H1 (cell line): ENCODE data around the gene RAB29. TPM values are rescaled to one million over a fixed set of nuclear protein-coding genes. Genes with fewer than 3 reads are reported as not detected.

Experiments
- CTCF ChIA-PET: fragments of 300-600 bp; sonication (Branson Sonifier 250); formaldehyde crosslinking; loops from one replicate; lab custom pipeline; 2021; ENCODE audit not compliant: partially characterized antibody; lab: Charles Lee
- POLR2A ChIA-PET: fragments of 300-600 bp; sonication (Branson Sonifier 250); formaldehyde crosslinking; loops from one replicate; lab custom pipeline; 2021; ENCODE audit warnings: inconsistent platforms; ENCODE audit not compliant: partially characterized antibody; lab: Charles Lee
- DNase-seq, 2 experiments: peaks; one replicate each; pipeline versions ENCODE4 v3.0.0 to v3.0.0-alpha.2; 2010 to 2022; ENCODE audit warnings: low spot score in 2 of 2, low read depth in 1 of 2, mixed read lengths in 1 of 2
- FAIRE-seq: peaks from 2 replicates; lab custom pipeline; 2011; peaks lifted over from hg19 to GRCh38; lab: Jason Lieb, UNC
- H2AFZ ChIP-seq: 2 replicates; pipeline ENCODE4 v1.8.1; 2012; ENCODE audit warnings: low read length, inconsistent platforms
- H2AK5ac ChIP-seq: 2 replicates; pipeline ENCODE4 v1.6.1; 2013; ENCODE audit warnings: low read depth, low read length
- H2BK120ac ChIP-seq: replicated peaks from 2 replicates; pipeline ENCODE3; 2013; ENCODE audit warnings: low read depth, low read length, inconsistent platforms
- H2BK12ac ChIP-seq: 2 replicates; pipeline ENCODE4 v1.6.1; 2013; ENCODE audit warnings: low read depth, low read length
- H2BK15ac ChIP-seq: 2 replicates; pipeline ENCODE4 v1.6.1; 2013; ENCODE audit warnings: low read length
- H2BK20ac ChIP-seq: 2 replicates; pipeline ENCODE4 v1.6.1; 2013; ENCODE audit warnings: low read length
- H2BK5ac ChIP-seq: 2 replicates; pipeline ENCODE4 v1.6.1; 2013; ENCODE audit warnings: low read depth, low read length
- H3K14ac ChIP-seq: 2 replicates; pipeline ENCODE4 v1.6.1; 2013; ENCODE audit warnings: inconsistent platforms; ENCODE audit not compliant: insufficient read length
- H3K18ac ChIP-seq: 2 replicates; pipeline ENCODE4 v1.6.1; 2013; ENCODE audit warnings: low read length; ENCODE audit errors: extremely low read depth
- H3K23ac ChIP-seq: 2 replicates; pipeline ENCODE4 v1.6.1; 2013; ENCODE audit warnings: inconsistent platforms; ENCODE audit not compliant: insufficient read length
- H3K23me2 ChIP-seq: 2 replicates; pipeline ENCODE4 v1.6.1; 2013; ENCODE audit warnings: low read depth, low read length
- H3K27ac ChIP-seq: 2 replicates; pipeline ENCODE4 v1.6.1; 2011; ENCODE audit warnings: low read depth, low read length, inconsistent platforms
- H3K27me3 ChIP-seq, 4 experiments: replicated peaks in 1 of 4; 1 replicate in 1 of 4; 2 replicates in 3 of 4; pipeline versions ENCODE4 v1.6.1 to v1.8.1; 2011 to 2013; ENCODE audit warnings: low read length in 3 of 4, mild to moderate bottlenecking in 3 of 4, inconsistent platforms in 2 of 4, mixed read lengths in 2 of 4, moderate library complexity in 1 of 4; ENCODE audit not compliant: control insufficient read depth in 3 of 4, insufficient read depth in 3 of 4; ENCODE audit errors: extremely low read depth in 1 of 4
- H3K36me3 ChIP-seq, 4 experiments: 2 replicates each; pipeline versions ENCODE4 v1.6.1 to v1.8.1; 2011 to 2013; ENCODE audit warnings: mild to moderate bottlenecking in 4 of 4, low read length in 3 of 4, moderate library complexity in 2 of 4, control low read depth in 1 of 4, inconsistent platforms in 1 of 4; ENCODE audit not compliant: insufficient read depth in 4 of 4, control insufficient read depth in 2 of 4
- H3K4ac ChIP-seq: replicated peaks from 2 replicates; pipeline ENCODE3; 2013; ENCODE audit warnings: low read length, low read depth, mixed read lengths, inconsistent platforms; ENCODE audit not compliant: insufficient read length
- H3K4me1 ChIP-seq, 4 experiments: replicated peaks in 1 of 4; 1 replicate in 1 of 4; 2 replicates in 3 of 4; pipeline versions ENCODE4 v1.6.1 to v1.8.1; 2011 to 2013; ENCODE audit warnings: low read length in 3 of 4, inconsistent platforms in 2 of 4, mixed read lengths in 1 of 4; ENCODE audit not compliant: insufficient read depth in 4 of 4, control insufficient read depth in 3 of 4
- H3K4me2 ChIP-seq, 2 experiments: 2 replicates each; pipeline versions ENCODE4 v1.6.1 to v1.8.1; 2011 to 2013; ENCODE audit warnings: low read depth in 2 of 2, low read length in 2 of 2, control low read depth in 1 of 2, inconsistent platforms in 1 of 2, mild to moderate bottlenecking in 1 of 2; ENCODE audit not compliant: insufficient read depth in 1 of 2
- H3K4me3 ChIP-seq, 4 experiments: fragments of 200-600, 300-600 bp in 1 of 4; sonication (generic), shearing (Covaris generic), sonication (Bioruptor Twin) in 1 of 4; 2 replicates each; pipeline versions ENCODE4 v1.5.1 to v1.8.1; 2011 to 2016; ENCODE audit warnings: low read length in 4 of 4, low read depth in 3 of 4, control low read depth in 2 of 4, inconsistent platforms in 2 of 4, mild to moderate bottlenecking in 2 of 4, mixed read lengths in 1 of 4, moderate library complexity in 1 of 4; ENCODE audit not compliant: insufficient read depth in 2 of 4; ENCODE audit errors: extremely low read depth in 1 of 4
- H3K56ac ChIP-seq: replicated peaks from 2 replicates; pipeline ENCODE3; 2013; ENCODE audit warnings: low read depth, mild to moderate bottlenecking, mixed read lengths, low read length, inconsistent platforms; ENCODE audit not compliant: insufficient read length
- H3K79me1 ChIP-seq: 2 replicates; pipeline ENCODE4 v1.6.1; 2013; ENCODE audit warnings: low read depth, low read length, control low read depth
- H3K79me2 ChIP-seq, 2 experiments: 2 replicates each; pipeline versions ENCODE4 v1.6.1 to v1.8.1; 2012 to 2013; ENCODE audit warnings: low read length in 2 of 2, mild to moderate bottlenecking in 2 of 2, inconsistent platforms in 1 of 2; ENCODE audit not compliant: insufficient read depth in 2 of 2, control insufficient read depth in 1 of 2
- H3K9ac ChIP-seq, 4 experiments: replicated peaks in 1 of 4; 1 replicate in 1 of 4; 2 replicates in 3 of 4; pipeline versions ENCODE4 v1.6.1 to v1.8.1; 2011 to 2013; ENCODE audit warnings: low read depth in 3 of 4, low read length in 3 of 4, control low read depth in 2 of 4, mild to moderate bottlenecking in 2 of 4, moderate library complexity in 2 of 4, inconsistent platforms in 1 of 4; ENCODE audit errors: extremely low read depth in 1 of 4
- H3K9me3 ChIP-seq, 2 experiments: 2 replicates each; pipeline versions ENCODE4 v1.6.1 to v1.8.1; 2012 to 2013; ENCODE audit warnings: mild to moderate bottlenecking in 2 of 2, moderate library complexity in 2 of 2, control low read depth in 1 of 2, inconsistent platforms in 1 of 2, low read depth in 1 of 2, low read length in 1 of 2, mixed read lengths in 1 of 2; ENCODE audit not compliant: insufficient read depth in 2 of 2
- H4K20me1 ChIP-seq, 2 experiments: replicated peaks in 1 of 2; 2 replicates each; pipeline versions ENCODE3 to v1.8.1; 2011 to 2013; ENCODE audit warnings: inconsistent platforms in 2 of 2, low read length in 2 of 2, mild to moderate bottlenecking in 1 of 2; ENCODE audit not compliant: insufficient read depth in 2 of 2, control insufficient read depth in 1 of 2
- H4K5ac ChIP-seq: 2 replicates; pipeline ENCODE4 v1.6.1; 2013; ENCODE audit warnings: low read length, low read depth, mixed read lengths, inconsistent platforms; ENCODE audit not compliant: insufficient read length
- H4K8ac ChIP-seq: 2 replicates; pipeline ENCODE4 v1.8.0; 2013; ENCODE audit warnings: mild to moderate bottlenecking, moderate library complexity, low read length, inconsistent platforms; ENCODE audit not compliant: insufficient read depth; ENCODE audit errors: extremely low read depth
- H4K91ac ChIP-seq: replicated peaks from 2 replicates; pipeline ENCODE3; 2013; ENCODE audit warnings: low read length, mixed read lengths, inconsistent platforms; ENCODE audit not compliant: insufficient read length
- CEBPB ChIP-seq: IDR thresholded peaks from 2 replicates; pipeline ENCODE4 v1.6.1; 2012; ENCODE audit warnings: low read depth, low read length
- EZH2 ChIP-seq: fragments of 200-600 bp; sonication (generic); IDR thresholded peaks from 2 replicates; pipeline ENCODE4 v1.7.1; 2012; ENCODE audit warnings: low read depth, mild to moderate bottlenecking, moderate library complexity, low read length, inconsistent platforms; ENCODE audit not compliant: severe bottlenecking
- FOSL1 ChIP-seq: IDR thresholded peaks from 2 replicates; pipeline ENCODE4 v1.6.1; 2011; ENCODE audit warnings: mild to moderate bottlenecking, low read depth, low read length, moderate library complexity; ENCODE audit not compliant: insufficient read depth
- MAX ChIP-seq: IDR thresholded peaks from 2 replicates; pipeline ENCODE4 v1.6.1; 2012; ENCODE audit warnings: inconsistent platforms
- RAD21 ChIP-seq, 2 experiments: IDR thresholded peaks in 1 of 2; conservative IDR thresholded peaks in 1 of 2; 2 replicates each; pipeline ENCODE4 v1.6.1; 2011; ENCODE audit warnings: low read depth in 2 of 2, low read length in 2 of 2, improper control_type of control experiment in 1 of 2, inconsistent platforms in 1 of 2, mild to moderate bottlenecking in 1 of 2, moderate library complexity in 1 of 2
- SIN3A ChIP-seq, 2 experiments: IDR thresholded peaks in 1 of 2; conservative IDR thresholded peaks in 1 of 2; 2 replicates each; pipeline ENCODE4 v1.6.1; 2011 to 2012; ENCODE audit warnings: low read length in 2 of 2, improper control_type of control experiment in 1 of 2, low read depth in 1 of 2, mild to moderate bottlenecking in 1 of 2
- SIX5 ChIP-seq: IDR thresholded peaks from 2 replicates; pipeline ENCODE4 v1.6.1; 2011; ENCODE audit warnings: mild to moderate bottlenecking, low read depth, low read length
- TAF7 ChIP-seq: optimal IDR thresholded peaks from 2 replicates; pipeline ENCODE3; 2011; ENCODE audit warnings: low read depth, mild to moderate bottlenecking, inconsistent platforms, low read length, moderate library complexity, borderline replicate concordance
- TBP ChIP-seq: IDR thresholded peaks from 2 replicates; pipeline ENCODE4 v1.6.1; 2011; ENCODE audit warnings: low read depth, low read length, improper control_type of control experiment
- TCF12 ChIP-seq: IDR thresholded peaks from 2 replicates; pipeline ENCODE4 v1.6.1; 2011; ENCODE audit warnings: low read depth, mild to moderate bottlenecking, low read length
- YY1 ChIP-seq: IDR thresholded peaks from 2 replicates; pipeline ENCODE4 v1.6.1; 2011; ENCODE audit warnings: low read depth, mild to moderate bottlenecking, low read length
- WGBS, 2 experiments: shearing (Covaris generic) in 1 of 2; methylation state at CpG; one replicate each; pipeline versions ENCODE4 v1.1.6 to v1.1.7; 2013 to 2015; ENCODE audit warnings: low lambda C conversion rate in 2 of 2, mixed read lengths in 2 of 2, inconsistent platforms in 1 of 2, low coverage in 1 of 2, missing lambda C conversion rate in 1 of 2; ENCODE audit not compliant: insufficient replicate concordance in 2 of 2, insufficient coverage in 1 of 2, insufficient read length in 1 of 2; ENCODE audit errors: extremely low coverage in 1 of 2, missing lambda C conversion rate in 1 of 2; 5-methylcytosine and 5-hydroxymethylcytosine counted together
- polyA plus RNA-seq, 7 experiments: library from polyadenylated mRNA; depleted of rRNA in 3 of 7; stranded (reverse) in 5 of 7; unstranded in 2 of 7; fragments of >200 nt in 5 of 7; fragments of 200-250 nt in 2 of 7; gene quantifications; 1 replicate in 5 of 7; 2 replicates in 1 of 7; 4 replicates in 1 of 7; pipeline versions ENCODE4 v1.2.1 to v1.2.3, GENCODE V29; 2011 to 2013; ENCODE audit warnings: missing spikeins in 2 of 7, mixed read lengths in 2 of 7
- total RNA-seq: library from RNA; stranded (reverse); fragmentation: NEBNext Ultra II Directional; extraction: Animal tissue kit (Norgen Biotek cat#: 25700); gene quantifications from 2 replicates; pipeline ENCODE4 v1.2.1, GENCODE V29; 2021
- TF ChIP-seq, protein P1 (sequence below): IDR thresholded peaks from 2 replicates; pipeline ENCODE4 v1.6.1; 2011; ENCODE audit warnings: low read length, improper control_type of control experiment

The RAB29 gene
- total and polyA plus RNA-seq, 2 of the 8 experiments (the other 6 are each of a cell fraction or from before 2014, with no cell fraction given): 10.1 to 17.3 TPM

GRCh38 chr1:205735218-205735617 lies 40.1 kb downstream of the RAB29 start:
- no peak overlapping the region for H3K23ac ChIP-seq
- no peak overlapping the region for H2BK120ac ChIP-seq
- peaks cover 0 to 19% (median 4%) of the 10 kb centered on the region in 4 experiments; a peak in 4 of 8 replicates for H3K36me3 ChIP-seq
- H4K20me1 ChIP-seq: peaks cover 12 to 18% of the 10 kb centered on the region in 2 experiments
- 90% methylated on average over 1 of the region's 1 CpG; no CpG with 5 or more reads in 1 of the 2 experiments for WGBS, 2 experiments
- no peaks in the 10 kb centered on the region for H3K23me2 ChIP-seq
- no peaks in the 10 kb centered on the region; the same call in 1 of the 2 replicates for H3K79me1 ChIP-seq
- H4K91ac ChIP-seq: no peak overlapping the region
- ChIA-PET POLR2A (interaction anchor here (1.1 to 10.7 kb wide), 4 partner anchors 10 to 14 kb away, joined by 3 to 61 read pairs (median 8); no protein-coding TSS in a partner anchor), CTCF (interaction anchor here (0.6 to 3.1 kb wide), 6 partner anchors 10 to 172 kb away, joined by 3 to 15 read pairs (median 4); no protein-coding TSS in a partner anchor)
- no peak overlapping the region for H3K27ac ChIP-seq
- H2BK12ac ChIP-seq: no peak overlapping the region
- no peak overlapping the region for H2BK20ac ChIP-seq
- DNase-seq (no peak), FAIRE-seq (peak; percentile 7)
- H3K18ac ChIP-seq: no peak overlapping the region
- no peak overlapping the region for H2BK15ac ChIP-seq
- H3K27me3 ChIP-seq: no peaks in the 10 kb centered on the region
- H2BK5ac ChIP-seq: no peak overlapping the region
- no peak overlapping the region for H3K14ac ChIP-seq
- H2AK5ac ChIP-seq: no peak overlapping the region
- no peak overlapping the region for H3K4me2 ChIP-seq
- H3K56ac ChIP-seq: no peak overlapping the region
- H4K8ac ChIP-seq: no peak overlapping the region
- H3K9ac ChIP-seq: no peak overlapping the region
- no peak overlapping the region for H2AFZ ChIP-seq
- no peak overlapping the region for H4K5ac ChIP-seq
- H3K4me1 ChIP-seq: peaks cover 0 to 2% (median 0%) of the 10 kb centered on the region in 4 experiments; a peak in 1 of 7 replicates
- no peak overlapping the region for H3K4me3 ChIP-seq
- H3K9me3 ChIP-seq: no peaks in the 10 kb centered on the region
- H3K4ac ChIP-seq: no peak overlapping the region
- peaks cover 8 to 99% of the 10 kb centered on the region in 2 experiments for H3K79me2 ChIP-seq
- TF ChIP-seq EZH2 (no peak), TCF12 (no peak), FOSL1 (no peak), SIX5 (no peak), MAX (no peak), YY1 (no peak), SIN3A (conservative IDR thresholded peaks at IDR 0.05 in 1 of 2, IDR thresholded peaks at IDR 0.05 in 1 of 2; ENCODE audit: low read depth in 1 of 2, low read length in 2 of 2) (no peak), CEBPB (no peak), RAD21 (IDR thresholded peaks at IDR 0.05 in 1 of 2, conservative IDR thresholded peaks at IDR 0.05 in 1 of 2; ENCODE audit: low read depth in 2 of 2, low read length in 2 of 2) (no peak), TAF7 (no peak), TBP (no peak)
- TF ChIP-seq, protein P1, sequence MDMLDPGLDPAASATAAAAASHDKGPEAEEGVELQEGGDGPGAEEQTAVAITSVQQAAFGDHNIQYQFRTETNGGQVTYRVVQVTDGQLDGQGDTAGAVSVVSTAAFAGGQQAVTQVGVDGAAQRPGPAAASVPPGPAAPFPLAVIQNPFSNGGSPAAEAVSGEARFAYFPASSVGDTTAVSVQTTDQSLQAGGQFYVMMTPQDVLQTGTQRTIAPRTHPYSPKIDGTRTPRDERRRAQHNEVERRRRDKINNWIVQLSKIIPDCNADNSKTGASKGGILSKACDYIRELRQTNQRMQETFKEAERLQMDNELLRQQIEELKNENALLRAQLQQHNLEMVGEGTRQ: no peak
